GM12878 (cell line): ENCODE data around the gene POLR1H. TPM values are rescaled to one million over a fixed set of nuclear protein-coding genes. Genes with fewer than 3 reads are reported as not detected.

ENCODE experiments used
- ATAC-seq: fragments of 200-7000 bp; cut with Tn5 transposase; 3 replicates; pipeline ENCODE4 v1.9.1; 2020; ENCODE audit warnings: mild to moderate bottlenecking, moderate library complexity
- BruUV-seq: library from RNA; stranded (reverse); fragments of 400-500 nt; replicated peaks from 2 replicates; lab custom pipeline; 2021; lab: Mats Ljungman, UMichigan
- CTCF ChIA-PET: fragments of 300-600 bp; sonication (Branson Sonifier 250); formaldehyde crosslinking; extraction: SDS; loops from one replicate; lab custom pipeline; 2021; ENCODE audit warnings: inconsistent platforms; lab: Yijun Ruan, JAX
- POLR2A ChIA-PET: fragments of 350-600 bp; formaldehyde crosslinking; extraction: SDS; loops from one replicate; lab custom pipeline; 2021; ENCODE audit warnings: inconsistent platforms; lab: Charles Lee
- RAD21 ChIA-PET: fragments of 300-600 bp; sonication (Branson Sonifier 250); formaldehyde crosslinking; loops from one replicate; lab custom pipeline; 2023; ENCODE audit warnings: antibody characterized with exemption; ENCODE audit not compliant: unreplicated experiment; lab: Charles Lee
- SMC1A ChIA-PET: fragments of 300-600 bp; sonication (Branson Sonifier 250); formaldehyde crosslinking; loops from one replicate; lab custom pipeline; 2023; ENCODE audit not compliant: unreplicated experiment, uncharacterized antibody; lab: Charles Lee
- DNase-seq: peaks from one replicate; pipeline ENCODE4 v3.0.0-alpha.2; 2011; ENCODE audit warnings: low read depth, low spot score
- FAIRE-seq: peaks from 3 replicates; lab custom pipeline; 2011; peaks lifted over from hg19 to GRCh38; lab: Jason Lieb, UNC
- H2AFZ ChIP-seq: 2 replicates; pipeline ENCODE4 v1.6.0; 2011; ENCODE audit warnings: low read depth, low read length, control low read depth; ENCODE audit not compliant: control insufficient read depth
- H3K27ac ChIP-seq: 2 replicates; pipeline ENCODE4 v1.5.1; 2011; ENCODE audit warnings: control low read depth; ENCODE audit not compliant: control insufficient read depth, insufficient read depth
- H3K27me3 ChIP-seq, 2 experiments: replicated peaks in 1 of 2; 2 replicates each; pipeline versions ENCODE4 v1.6.0 to v1.6.1; 2011; ENCODE audit warnings: low read length in 1 of 2; ENCODE audit not compliant: control insufficient read depth in 2 of 2, insufficient read depth in 2 of 2
- H3K36me3 ChIP-seq, 2 experiments: 2 replicates each; pipeline ENCODE4 v1.5.1; 2011; ENCODE audit warnings: low read length in 1 of 2; ENCODE audit not compliant: control insufficient read depth in 2 of 2, insufficient read depth in 2 of 2
- H3K4me1 ChIP-seq: 2 replicates; pipeline ENCODE4 v1.6.1; 2011; ENCODE audit warnings: mild to moderate bottlenecking, low read length, moderate library complexity, mixed read lengths; ENCODE audit not compliant: control insufficient read depth, insufficient read depth
- H3K4me2 ChIP-seq: 2 replicates; pipeline ENCODE4 v1.6.0; 2011; ENCODE audit warnings: control low read depth; ENCODE audit not compliant: control insufficient read depth, insufficient read depth
- H3K4me3 ChIP-seq: fragments of 200-600 bp; sonication (generic); 2 replicates; pipeline ENCODE4 v1.5.1; 2016
- H3K79me2 ChIP-seq: 2 replicates; pipeline ENCODE4 v1.6.0; 2011; ENCODE audit warnings: low read length; ENCODE audit not compliant: control insufficient read depth, insufficient read depth
- H3K9ac ChIP-seq: 2 replicates; pipeline ENCODE4 v1.8.0; 2011; ENCODE audit warnings: low read length, control low read depth, mixed read lengths; ENCODE audit not compliant: control insufficient read depth, insufficient read depth
- H3K9me3 ChIP-seq: replicated peaks from 3 replicates; pipeline ENCODE4 v1.5.1; 2011; ENCODE audit warnings: mild to moderate bottlenecking, low read length; ENCODE audit not compliant: control insufficient read depth, insufficient read depth
- H4K20me1 ChIP-seq: 2 replicates; pipeline ENCODE4 v1.6.0; 2011; ENCODE audit not compliant: control insufficient read depth, insufficient read depth
- CBFB ChIP-seq: IDR thresholded peaks from 2 replicates; pipeline ENCODE4 v1.6.1; 2016; ENCODE audit warnings: antibody characterized with exemption, low read depth
- CHD4 ChIP-seq: fragments of 200-600 bp; sonication (generic); IDR thresholded peaks from 2 replicates; pipeline ENCODE4 v1.6.1; 2016; ENCODE audit warnings: mild to moderate bottlenecking
- CREB1 ChIP-seq: IDR thresholded peaks from 2 replicates; pipeline ENCODE4 v1.6.1; 2012; ENCODE audit warnings: low read depth, mild to moderate bottlenecking, inconsistent platforms
- CTCF ChIP-seq, 3 experiments: IDR thresholded peaks in 2 of 3; conservative IDR thresholded peaks in 1 of 3; 2 replicates each; pipeline ENCODE4 v1.5.1; 2011; ENCODE audit warnings: low read depth in 3 of 3, low read length in 3 of 3, mild to moderate bottlenecking in 3 of 3, control low read depth in 2 of 3, moderate library complexity in 2 of 3, inconsistent platforms in 1 of 3, mixed read lengths in 1 of 3; ENCODE audit not compliant: control insufficient read depth in 2 of 3, insufficient read depth in 1 of 3; ENCODE audit errors: extremely low read depth in 1 of 3
- E4F1 ChIP-seq: fragments of 450-650 bp; IDR thresholded peaks from 2 replicates; pipeline ENCODE4 v1.6.1; 2018; ENCODE audit warnings: borderline replicate concordance, mild to moderate bottlenecking; ENCODE audit not compliant: partially characterized antibody
- HDAC2 ChIP-seq: fragments of 200-600 bp; sonication (generic); IDR thresholded peaks from 2 replicates; pipeline ENCODE4 v1.6.1; 2017
- MEF2B ChIP-seq: fragments of 450-650 bp; IDR thresholded peaks from 2 replicates; pipeline ENCODE4 v1.6.1; 2018; ENCODE audit warnings: mild to moderate bottlenecking, moderate library complexity; ENCODE audit not compliant: partially characterized antibody, poor library complexity, severe bottlenecking
- MTA3 ChIP-seq: IDR thresholded peaks from 2 replicates; pipeline ENCODE4 v1.6.1; 2012; ENCODE audit warnings: low read length, inconsistent platforms, borderline replicate concordance
- POU2F2 ChIP-seq: IDR thresholded peaks from 3 replicates; pipeline ENCODE4 v1.6.1; 2011; ENCODE audit warnings: low read depth, mild to moderate bottlenecking, low read length, borderline replicate concordance
- RAD21 ChIP-seq: IDR thresholded peaks from 2 replicates; pipeline ENCODE4 v1.6.1; 2011; ENCODE audit warnings: mild to moderate bottlenecking, low read depth, low read length, moderate library complexity; ENCODE audit not compliant: insufficient read depth
- RUNX3 ChIP-seq: IDR thresholded peaks from 2 replicates; pipeline ENCODE4 v1.6.1; 2012; ENCODE audit warnings: low read length, inconsistent platforms
- SMARCA5 ChIP-seq: fragments of 450-650 bp; IDR thresholded peaks from 2 replicates; pipeline ENCODE4 v1.6.1; 2017; ENCODE audit warnings: mild to moderate bottlenecking
- SMC3 ChIP-seq: IDR thresholded peaks from 2 replicates; pipeline ENCODE4 v1.6.1; 2011; ENCODE audit warnings: low read length, improper control_type of control experiment, borderline replicate concordance
- TCF12 ChIP-seq: IDR thresholded peaks from 2 replicates; pipeline ENCODE4 v1.6.1; 2011; ENCODE audit warnings: low read depth, mild to moderate bottlenecking, low read length
- TCF3 ChIP-seq: IDR thresholded peaks from 2 replicates; pipeline ENCODE4 v1.6.1; 2012; ENCODE audit warnings: low read depth, mild to moderate bottlenecking, low read length, borderline replicate concordance; ENCODE audit not compliant: insufficient read depth
- YY1 ChIP-seq: IDR thresholded peaks from 2 replicates; pipeline ENCODE4 v1.6.1; 2011; ENCODE audit warnings: low read depth, mild to moderate bottlenecking, low read length
- ZNF274 ChIP-seq: IDR thresholded peaks from one replicate; pipeline ENCODE4 v1.8.0; 2011; ENCODE audit not compliant: insufficient read length, insufficient read depth
- ZNF384 ChIP-seq: IDR thresholded peaks from 2 replicates; pipeline ENCODE4 v1.6.1; 2012; ENCODE audit warnings: low read depth, mild to moderate bottlenecking, low read length, improper control_type of control experiment, borderline replicate concordance
- ZZZ3 ChIP-seq: IDR thresholded peaks from 2 replicates; pipeline ENCODE4 v1.6.1; 2011; ENCODE audit warnings: low read depth; ENCODE audit not compliant: control insufficient read depth, insufficient read length
- WGBS: methylation state at CpG from one replicate; pipeline ENCODE4 v1.1.6; 2016; ENCODE audit warnings: low lambda C conversion rate; ENCODE audit not compliant: insufficient replicate concordance, insufficient coverage; ENCODE audit errors: missing lambda C conversion rate; 5-methylcytosine and 5-hydroxymethylcytosine counted together
- in situ Hi-C: fragments of 300-500 bp; cut with MboI; formaldehyde crosslinking; loops from 9 replicates; pipeline ENCODE4 v1.14.3; 2018; ENCODE audit warnings: mixed read lengths
- intact Hi-C: fragments of 100-400 bp; cut with micrococcal nuclease; formaldehyde crosslinking; loops from one replicate; pipeline ENCODE4 v1.14.2; 2022; ENCODE audit not compliant: unreplicated experiment
- polyA plus RNA-seq, 11 experiments: library from polyadenylated mRNA; depleted of rRNA in 4 of 11; unstranded in 6 of 11; stranded (reverse) in 5 of 11; fragments of >200 nt; fragmentation: Nextera tagmentation in 4 of 11; fragmentation: Illumina TruSeq in 1 of 11; extraction: Ambion mirVana in 4 of 11; extraction: Trizol in 1 of 11; gene quantifications; 1 replicate in 1 of 11; 2 replicates in 10 of 11; pipeline versions ENCODE4 v1.2.1 to v1.2.3, GENCODE V29; 2011 to 2016; ENCODE audit warnings: inconsistent platforms in 2 of 11, missing spikeins in 2 of 11, low read depth in 1 of 11
- total RNA-seq, 4 experiments: library from RNA; depleted of rRNA in 3 of 4; stranded (reverse); fragments of >200 nt in 3 of 4; fragmentation: Illumina TruSeq in 1 of 4; extraction: Trizol in 1 of 4; gene quantifications; 2 replicates each; pipeline versions ENCODE4 v1.2.1 to v1.2.3, GENCODE V29; 2013 to 2021

POLR1H gene
- total and polyA plus RNA-seq, 10 of the 15 experiments (the other 5 are each of a cell fraction or from before 2014, with no cell fraction given) = 50.6 to 160 (median 77.7) TPM

GRCh38 chr6:30013291-30013922 is 47.7 kb upstream of the POLR1H start:
- intact Hi-C loops (loop anchor here (1.0 kb wide), 1 partner anchor 165 kb away; no protein-coding TSS in a partner anchor), in situ Hi-C loops (no loop called here)
- ChIA-PET POLR2A (interaction anchor here (0.5 kb wide), 1 partner anchor 79 kb away, joined by 3 read pairs; no protein-coding TSS in a partner anchor), CTCF (interaction anchor here (0.6 to 5.5 kb wide), 14 partner anchors 11 to 552 kb away, joined by 3 to 55 read pairs (median 5); no protein-coding TSS in a partner anchor), SMC1A (interaction anchor here (1.0 to 4.0 kb wide), 10 partner anchors 17 to 264 kb away, joined by 3 to 35 read pairs (median 4); no protein-coding TSS in a partner anchor), RAD21 (interaction anchor here (0.6 to 2.9 kb wide), 4 partner anchors 48 to 165 kb away, joined by 3 to 16 read pairs (median 5); no protein-coding TSS in a partner anchor)
- H3K9me3 ChIP-seq = no peaks in the 10 kb centered on the region
- TF ChIP-seq TCF3 (no peak), CTCF (IDR thresholded peaks at IDR 0.05 in 2 of 3, conservative IDR thresholded peaks at IDR 0.05 in 1 of 3; ENCODE audit: control insufficient read depth in 2 of 3, extremely low read depth in 1 of 3, insufficient read depth in 1 of 3, low read depth in 3 of 3, low read length in 3 of 3) (peak; percentile 68 to 81 (median 76)), CBFB (0 out of 2 replicates have a peak, but pooled peaks have one; percentile 28), ZNF384 (no peak), SMARCA5 (no peak), HDAC2 (no peak), CREB1 (no peak), CHD4 (no peak), POU2F2 (0 out of 3 replicates have a peak, but pooled peaks have one; percentile 26), E4F1 (no peak), MTA3 (no peak), TCF12 (0 out of 2 replicates have a peak, but pooled peaks have one; percentile 17), SMC3 (peak; percentile 92), ZZZ3 (no peak), RAD21 (peak; percentile 81), RUNX3 (peak; percentile 73), MEF2B (no peak), YY1 (0 out of 2 replicates have a peak, but pooled peaks have one; percentile 56), ZNF274 (no peak)
- peak; percentile 47 for FAIRE-seq
- no peak overlapping the region for H3K9ac ChIP-seq
- H3K27ac ChIP-seq = no peak overlapping the region
- no peak overlapping the region for H3K4me2 ChIP-seq
- no peaks in the 10 kb centered on the region for H3K4me1 ChIP-seq
- H3K79me2 ChIP-seq = no peaks in the 10 kb centered on the region
- H3K36me3 ChIP-seq = no peaks in the 10 kb centered on the region
- H3K27me3 ChIP-seq = no peaks in the 10 kb centered on the region
- no peaks in the 10 kb centered on the region for H4K20me1 ChIP-seq
- H3K4me3 ChIP-seq = no peak overlapping the region
- DNase-seq = no peak
- peak; percentile 70 for ATAC-seq
- BruUV-seq = no TSS peak
- H2AFZ ChIP-seq = no peak overlapping the region
- 43% methylated on average over 13 of the region's 13 CpGs for WGBS
